GM18870 (cell line): ENCODE measurements around the gene PQBP1.

ENCODE experiments used
- ATAC-seq: cut with Tn5 transposase; IDR thresholded peaks from one replicate; pipeline ENCODE4 v1.9.1; 2021; ENCODE audit warnings: moderate library complexity; ENCODE audit not compliant: unreplicated experiment

Gene PQBP1

DNA sequence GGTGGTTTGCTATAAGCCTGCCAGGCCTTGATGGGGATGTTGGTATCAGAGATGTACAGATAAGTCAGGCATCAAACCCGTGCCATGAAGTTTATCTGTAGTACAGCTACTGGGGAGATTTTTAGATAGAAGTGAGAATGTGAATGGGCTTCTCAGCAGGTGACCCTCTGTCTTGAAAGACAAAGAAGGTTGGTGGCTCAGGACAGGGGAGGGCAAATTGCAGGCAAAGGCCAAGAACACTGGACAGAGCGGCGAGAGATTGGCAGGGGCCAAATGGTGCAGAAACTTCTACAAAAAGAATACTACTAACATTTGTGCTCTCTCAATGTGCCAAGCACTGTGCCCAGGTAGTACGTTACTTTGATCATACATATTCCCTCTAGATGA lies 23.0 kb downstream of the PQBP1 start:
- ATAC-seq = no peak

DNA sequence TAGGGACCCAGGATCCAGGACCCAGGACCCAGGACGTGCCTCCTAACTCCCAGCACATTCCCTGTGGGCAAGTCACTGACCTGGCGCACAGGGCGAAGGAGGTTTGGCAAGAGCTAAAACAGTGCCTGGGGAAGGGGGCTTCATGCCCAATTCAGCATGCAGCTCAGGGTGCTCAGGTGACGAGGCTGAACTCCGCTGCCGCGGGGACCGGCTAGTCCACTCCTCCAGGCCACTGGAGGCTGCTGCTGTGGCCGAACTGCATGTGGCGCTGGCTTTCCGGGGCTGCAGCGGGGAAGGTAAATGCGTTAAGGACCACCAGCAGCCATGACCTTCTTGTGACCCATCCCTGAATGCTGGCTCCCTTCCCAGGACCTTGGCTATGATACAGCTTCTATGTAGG lies 26.0 kb downstream of the PQBP1 start:
- ATAC-seq = no peak

DNA sequence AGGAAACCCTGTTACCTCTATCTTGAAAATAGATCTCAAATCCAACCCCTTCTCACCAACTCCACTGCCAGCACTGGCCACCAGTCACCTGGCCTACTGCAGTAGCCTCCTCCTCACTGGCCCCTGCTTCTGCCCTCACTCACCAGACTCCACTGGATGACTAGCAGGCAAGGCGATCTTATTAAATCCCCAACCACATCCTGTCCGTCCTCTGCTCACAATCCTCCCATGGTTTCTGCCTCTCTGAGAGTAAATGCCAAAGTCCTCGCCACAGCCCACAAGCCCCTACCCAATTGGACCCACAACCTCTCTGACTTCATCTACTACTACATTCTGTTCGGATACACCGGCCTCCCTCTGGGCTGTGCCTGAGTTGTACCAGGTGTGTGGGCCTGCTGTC lies 26.5 kb downstream of the PQBP1 start:
- no peak for ATAC-seq

DNA sequence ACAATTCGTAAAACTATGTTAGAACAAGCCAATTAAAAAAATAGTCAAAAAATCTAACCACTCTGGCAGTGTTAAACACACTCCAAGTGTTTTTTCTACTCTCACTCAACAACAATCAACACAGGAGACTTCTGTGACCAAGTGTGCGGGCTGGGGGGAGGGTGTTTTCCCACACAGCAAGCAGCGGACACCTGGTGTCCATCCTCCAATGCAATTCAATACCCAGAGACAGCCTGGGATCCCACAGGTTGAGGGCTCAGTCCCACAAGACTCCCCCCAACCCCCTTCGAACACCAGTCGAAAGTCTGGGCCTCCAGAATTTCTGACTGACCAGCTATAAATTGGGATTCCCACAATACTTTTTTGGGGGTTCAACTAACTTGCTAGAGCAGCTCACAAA lies 29.4 kb downstream of the PQBP1 start:
- no peak for ATAC-seq

DNA sequence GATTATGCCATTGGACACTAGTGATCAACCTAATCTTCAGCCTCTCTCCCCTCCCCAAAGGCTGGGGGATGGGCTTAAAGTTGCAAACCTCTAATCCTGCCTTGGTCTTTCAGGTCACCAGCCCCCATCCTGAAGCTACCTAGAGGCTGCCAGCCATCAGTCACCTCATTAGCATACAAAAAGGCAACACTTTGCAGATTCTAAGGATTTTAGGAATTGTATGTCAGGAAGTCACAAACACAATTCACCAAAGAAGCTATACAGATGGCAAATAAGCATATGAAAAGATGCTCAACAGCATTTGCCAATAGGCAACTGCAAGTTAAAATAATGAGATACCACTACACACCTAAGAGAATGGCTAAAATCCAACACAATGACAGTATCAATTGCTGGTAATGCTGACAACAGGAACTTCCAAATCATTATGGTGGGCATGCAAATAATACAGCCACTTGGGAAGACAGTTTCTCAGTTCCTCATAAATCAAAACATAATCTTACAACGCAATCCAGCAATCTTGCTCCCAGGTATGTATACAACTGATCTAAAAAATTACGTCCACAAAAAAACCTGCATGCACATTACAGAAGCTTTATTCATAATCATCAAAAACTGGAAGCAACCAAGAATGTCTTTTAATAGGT lies 30.1 kb downstream of the PQBP1 start:
- ATAC-seq = no peak

DNA sequence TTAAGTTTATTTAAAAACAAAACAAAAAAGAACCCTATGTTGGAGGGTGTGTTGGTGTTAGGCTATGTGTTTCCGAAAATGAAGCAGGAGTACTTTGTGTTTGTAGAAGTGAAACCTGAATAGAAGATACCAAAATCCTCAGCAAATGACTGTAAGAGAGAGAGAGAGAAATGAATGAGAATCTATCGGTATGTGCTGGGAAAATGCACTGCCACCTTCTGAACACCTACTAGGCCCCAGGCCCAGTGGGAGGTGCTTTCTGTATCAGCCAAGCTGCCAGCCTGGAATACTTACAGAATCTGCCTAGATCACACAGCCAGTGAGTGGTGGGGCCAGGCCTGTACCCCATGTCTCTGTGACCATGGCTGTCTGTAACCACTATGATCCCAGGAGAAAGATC lies 36.0 kb downstream of the PQBP1 start:
- no peak for ATAC-seq

DNA sequence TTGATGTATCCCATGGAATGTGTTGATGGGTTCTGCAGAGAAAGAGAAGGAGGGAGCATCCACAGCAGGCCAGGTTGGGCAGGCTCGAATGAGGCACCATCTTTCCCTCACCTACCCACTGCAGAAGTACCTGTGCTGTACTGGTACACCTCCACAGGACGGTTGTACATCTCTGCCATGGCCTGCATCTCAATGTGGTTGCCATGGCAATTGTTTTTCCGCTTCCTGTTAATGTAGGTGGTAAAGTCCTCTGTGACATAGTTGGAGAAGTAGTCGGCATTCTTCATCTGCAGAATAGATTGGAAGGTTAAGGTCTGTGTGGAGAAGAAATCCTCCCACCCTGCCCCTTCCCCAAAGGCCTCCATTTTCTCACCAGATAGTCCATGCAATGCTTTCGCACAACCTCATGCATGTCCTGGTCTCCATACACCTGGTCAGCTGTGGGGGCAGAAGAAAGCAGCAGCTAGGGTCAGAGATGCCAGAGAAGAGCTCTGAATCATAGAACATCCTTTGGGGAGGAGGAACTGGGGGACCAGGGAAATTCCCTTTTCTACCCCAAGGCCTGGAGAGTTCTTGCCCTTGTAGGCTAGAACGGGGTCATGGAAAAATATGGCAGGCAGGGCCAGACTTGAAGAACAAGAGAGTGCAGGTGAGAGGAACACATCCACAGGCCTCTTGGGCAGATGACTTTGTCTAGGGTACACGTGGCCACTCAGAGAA lies 37.0 kb downstream of the PQBP1 start:
- ATAC-seq = no peak

DNA sequence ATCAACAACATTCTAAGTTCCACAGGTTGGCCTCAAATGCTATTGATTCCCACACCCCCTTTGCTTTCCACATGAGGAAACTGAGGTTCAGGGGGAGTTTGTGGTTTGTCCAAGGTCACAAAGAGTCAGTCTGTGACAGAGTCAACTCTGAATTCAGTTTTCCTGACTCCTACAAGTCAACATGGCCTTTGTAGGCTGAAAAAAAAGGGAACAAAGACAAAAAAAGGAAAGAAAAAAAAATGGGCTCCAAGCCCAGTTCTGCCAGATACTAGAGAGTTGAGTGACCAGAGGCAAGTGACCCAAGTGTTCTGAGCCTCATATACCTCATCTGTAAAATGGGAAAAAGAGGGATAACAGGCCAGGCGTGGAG lies 37.6 kb downstream of the PQBP1 start:
- ATAC-seq = no peak

DNA sequence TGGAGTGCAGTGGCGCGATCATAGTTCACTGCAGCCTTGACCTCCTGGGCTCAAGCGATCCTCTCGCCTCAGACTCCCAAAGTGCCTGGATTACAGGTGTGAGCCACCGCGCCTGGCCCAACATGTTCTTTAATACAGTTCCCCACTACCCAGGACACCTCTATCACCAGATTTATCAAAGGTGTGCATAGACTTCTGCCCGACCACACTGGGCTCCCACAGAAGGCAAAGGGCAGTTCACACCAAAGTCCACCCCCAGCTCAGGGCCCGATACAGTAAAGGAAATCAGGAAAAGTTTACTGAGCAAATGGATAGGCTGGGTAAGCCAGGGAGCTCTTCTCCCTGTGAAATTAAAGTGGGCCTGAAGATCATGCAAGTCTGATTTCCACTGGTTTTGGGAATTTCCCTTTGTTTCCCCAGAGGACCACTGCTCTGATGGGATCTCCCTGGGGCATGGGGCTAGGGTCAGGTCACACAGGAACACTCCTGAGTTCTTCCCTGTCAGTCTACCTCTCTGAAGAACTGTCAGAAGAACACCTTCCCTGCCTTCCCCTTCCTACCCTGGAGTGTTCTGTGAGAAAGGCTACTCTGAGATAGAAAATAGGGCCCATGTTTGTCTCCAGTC lies 38.8 kb downstream of the PQBP1 start:
- peak; percentile 2 for ATAC-seq

DNA sequence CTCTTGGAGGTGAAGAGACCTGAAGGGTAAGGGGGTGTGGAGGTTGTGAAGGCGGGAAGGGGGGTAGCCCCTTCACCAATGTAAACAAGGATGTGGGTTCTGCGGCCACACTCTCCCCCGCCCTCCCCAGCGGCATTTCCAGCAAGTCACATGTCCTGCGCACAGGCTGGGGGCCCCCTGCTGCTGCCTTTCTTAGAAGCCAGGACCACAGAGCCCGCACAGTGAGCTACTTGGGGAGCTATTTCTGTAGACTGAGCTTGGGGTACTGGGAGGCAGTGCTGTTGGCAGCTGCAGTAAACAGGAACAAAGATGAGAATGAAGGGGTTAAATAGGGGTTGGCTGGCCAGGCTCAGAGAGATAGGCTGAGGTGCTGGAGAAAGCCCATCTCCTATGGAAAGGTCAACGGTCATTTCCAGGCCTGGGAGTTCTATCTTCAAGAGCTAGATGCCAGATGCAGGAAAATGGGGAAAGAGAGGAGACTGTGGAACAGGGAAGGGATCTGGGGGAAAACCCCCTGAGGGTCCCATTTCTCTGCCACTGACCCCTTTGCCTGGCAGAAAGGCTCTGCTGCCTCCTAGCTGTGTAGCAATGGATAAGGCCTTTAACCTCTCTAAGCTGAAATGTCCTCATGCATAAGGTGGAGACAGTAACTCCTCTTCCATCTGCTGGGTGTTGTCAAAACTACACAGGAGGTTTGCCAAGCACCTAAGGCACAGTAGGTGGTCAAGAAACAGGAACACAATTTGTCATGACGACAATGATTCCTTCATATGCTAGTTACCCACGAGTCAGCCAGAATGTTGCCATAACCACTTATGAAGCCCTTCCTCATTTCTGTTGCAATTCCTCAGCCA lies 39.6 kb downstream of the PQBP1 start:
- peak; percentile 46 for ATAC-seq

DNA sequence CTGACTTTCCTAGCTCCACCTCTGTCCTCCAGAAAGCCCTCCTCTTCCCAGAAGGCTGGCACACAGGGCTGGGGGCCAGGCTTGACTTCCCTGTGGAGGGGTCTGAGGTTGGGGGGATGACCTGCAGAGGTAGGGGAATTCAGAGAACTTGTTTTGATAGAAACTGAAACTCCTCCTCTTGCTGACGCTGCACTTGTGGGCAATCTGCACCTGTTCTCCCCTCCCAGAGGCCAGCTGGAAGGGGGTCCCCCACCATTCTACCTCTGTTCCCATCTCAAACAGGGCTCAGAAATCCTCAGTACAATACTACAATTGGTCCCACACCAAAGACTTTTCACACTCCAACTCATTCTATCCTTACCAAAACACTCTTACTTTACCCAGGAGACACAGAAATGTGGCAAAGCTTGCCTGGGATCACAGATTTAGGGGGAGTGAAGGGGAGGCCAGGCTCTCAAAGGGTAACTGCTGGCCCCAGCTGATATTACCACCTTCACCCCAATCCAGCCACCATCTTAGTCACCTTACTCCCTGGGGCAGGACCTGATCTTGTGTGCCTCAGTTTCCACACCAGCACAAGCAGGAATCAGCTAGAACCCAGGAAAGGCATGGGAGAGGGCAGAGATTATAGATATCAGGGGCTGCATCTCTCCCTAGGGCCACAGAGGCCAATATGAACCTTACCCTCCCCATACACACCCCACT lies 41.1 kb downstream of the PQBP1 start:
- ATAC-seq = peak; percentile 59

DNA sequence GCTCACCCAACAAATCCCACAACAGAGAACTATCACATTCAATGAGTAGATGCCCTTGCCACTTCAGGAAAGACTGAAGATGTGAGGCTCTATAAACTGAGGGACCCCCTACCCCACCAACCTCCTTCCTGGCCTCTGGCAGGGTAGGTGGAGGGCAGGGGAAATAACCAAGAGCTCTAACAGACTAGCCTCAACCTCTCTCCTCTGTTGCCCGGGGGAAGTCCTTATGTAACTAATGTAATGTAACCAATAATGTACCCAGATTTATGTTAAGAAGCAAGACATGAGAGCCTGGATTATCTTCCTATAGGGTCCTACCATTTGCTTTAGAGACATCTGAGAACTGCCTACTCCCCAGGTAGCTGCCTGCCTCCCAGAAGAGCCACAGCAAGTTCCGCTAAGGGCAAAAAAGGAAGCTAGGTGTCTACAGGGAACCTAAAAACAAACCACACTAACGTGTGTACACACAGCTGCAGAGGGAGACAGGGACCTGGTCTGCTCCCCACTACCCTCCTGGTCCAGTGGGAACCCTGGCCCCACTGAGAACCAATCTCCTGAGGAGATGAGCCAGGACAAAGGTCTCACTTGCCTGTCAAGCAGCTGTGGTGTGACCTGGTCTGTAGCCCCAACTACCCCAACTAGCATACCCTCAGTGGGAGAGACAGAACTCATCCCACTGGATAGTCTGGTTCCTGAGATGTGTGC lies 41.9 kb downstream of the PQBP1 start:
- no peak for ATAC-seq

DNA sequence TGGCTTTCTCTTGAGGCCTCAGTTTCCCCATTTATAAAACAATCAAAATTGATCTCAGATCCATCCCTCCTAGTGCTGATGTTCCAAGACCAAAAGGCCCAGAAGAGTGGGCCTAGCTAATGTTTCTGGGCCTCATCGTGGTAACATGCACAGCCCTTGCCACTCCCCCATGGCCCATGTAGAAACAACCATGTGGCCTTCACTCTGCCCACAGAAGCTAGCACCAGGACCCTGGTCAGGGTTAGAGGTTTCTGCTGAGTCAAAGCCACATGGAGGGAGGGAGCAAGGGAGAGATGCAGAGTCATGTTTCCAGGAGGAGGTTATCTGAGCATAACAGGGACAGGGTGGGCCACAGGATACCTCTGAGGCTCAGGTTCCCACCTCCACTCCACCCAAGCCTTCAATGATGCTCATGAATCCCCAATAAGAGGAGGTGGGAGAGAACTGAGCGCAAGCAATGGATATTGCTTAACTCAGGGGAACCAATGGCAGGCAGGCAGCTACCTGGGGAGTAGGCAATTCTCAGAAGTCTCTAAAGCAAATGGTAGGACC lies 42.8 kb downstream of the PQBP1 start:
- ATAC-seq = no peak

DNA sequence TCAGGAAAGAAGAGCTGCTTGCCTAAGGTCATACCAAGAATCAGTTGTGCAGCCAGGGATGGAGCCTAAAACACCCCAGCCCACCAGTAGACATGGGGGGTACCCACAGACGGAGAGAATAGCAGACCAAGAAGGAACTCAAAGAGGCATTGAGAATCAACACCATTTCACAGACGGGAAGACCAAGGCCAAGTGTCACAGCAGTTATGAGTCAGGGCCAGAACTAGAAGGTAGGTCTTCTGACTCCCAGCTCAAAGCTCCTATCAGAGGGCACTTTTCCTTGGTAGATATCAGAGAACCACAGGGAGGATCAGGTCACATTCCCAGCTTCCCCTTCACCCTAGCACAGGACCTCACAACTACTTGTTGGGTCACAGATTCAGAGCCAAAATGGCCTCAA lies 45.2 kb downstream of the PQBP1 start:
- no peak for ATAC-seq

DNA sequence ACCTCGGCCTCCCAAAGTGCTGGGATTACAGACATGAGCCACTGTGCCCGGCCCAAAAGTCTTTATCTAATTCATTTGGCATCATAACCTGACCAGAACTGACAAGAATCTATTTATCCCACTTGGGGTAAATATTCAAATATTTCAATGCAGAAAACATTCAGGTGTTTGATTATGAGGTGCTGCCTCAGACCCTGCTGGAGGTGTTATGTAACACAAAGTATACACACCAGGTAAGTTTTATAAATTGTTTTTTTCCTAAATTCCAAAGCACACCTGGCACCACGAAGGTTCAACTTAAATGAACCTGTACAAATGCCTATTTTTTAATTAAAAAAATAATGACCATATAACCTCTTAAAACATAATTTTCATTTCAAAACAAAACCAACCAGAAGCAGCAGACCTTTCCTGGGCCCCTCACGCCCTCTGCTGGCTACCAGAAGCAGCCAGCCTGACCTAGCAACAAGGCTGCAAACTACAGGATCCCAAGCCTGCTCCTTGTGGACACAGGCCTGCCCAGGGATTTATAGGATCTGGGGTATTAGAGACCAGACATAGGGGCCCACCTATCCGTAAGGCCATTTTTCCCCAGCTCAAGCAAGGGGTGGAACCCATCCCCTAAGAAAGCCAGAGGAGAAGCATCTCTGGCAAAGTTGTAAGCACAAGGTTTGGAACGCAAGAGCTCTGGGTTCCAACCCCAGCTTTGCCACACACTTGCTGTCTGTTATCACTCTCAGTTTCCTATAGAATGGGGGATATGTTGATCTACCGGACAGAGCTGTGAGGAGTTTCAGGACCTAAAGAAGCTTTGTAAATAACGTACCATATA lies 48.0 kb downstream of the PQBP1 start:
- ATAC-seq = no peak

DNA sequence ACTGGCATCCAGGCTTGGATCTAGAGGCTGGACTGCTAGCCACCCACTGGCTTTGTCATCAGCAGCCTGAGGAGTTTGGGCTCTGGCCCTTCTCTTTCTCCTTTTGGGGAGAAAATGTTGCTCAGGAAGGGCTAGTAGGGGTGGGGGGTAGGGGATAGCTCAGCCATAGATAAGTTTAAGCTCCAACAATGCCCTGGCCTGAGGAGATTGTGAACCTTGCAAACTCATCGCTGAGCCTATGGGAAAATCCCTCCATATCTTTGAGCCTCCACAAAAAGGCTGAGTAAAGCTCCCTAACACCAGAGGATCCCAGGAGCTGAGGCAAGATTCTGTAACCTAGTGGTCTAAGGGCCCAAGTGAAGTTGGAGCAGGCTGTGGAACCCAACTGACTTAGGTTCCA lies 50.9 kb downstream of the PQBP1 start:
- no peak for ATAC-seq
